Measurements from ENCODE around the gene PCAT6.
"Not testable (repeated sequence)": the region's sequence is repeated elsewhere in the genome, so short reads cannot be mapped to it uniquely, and the experiment has no call there.

The PCAT6 gene

DNA sequence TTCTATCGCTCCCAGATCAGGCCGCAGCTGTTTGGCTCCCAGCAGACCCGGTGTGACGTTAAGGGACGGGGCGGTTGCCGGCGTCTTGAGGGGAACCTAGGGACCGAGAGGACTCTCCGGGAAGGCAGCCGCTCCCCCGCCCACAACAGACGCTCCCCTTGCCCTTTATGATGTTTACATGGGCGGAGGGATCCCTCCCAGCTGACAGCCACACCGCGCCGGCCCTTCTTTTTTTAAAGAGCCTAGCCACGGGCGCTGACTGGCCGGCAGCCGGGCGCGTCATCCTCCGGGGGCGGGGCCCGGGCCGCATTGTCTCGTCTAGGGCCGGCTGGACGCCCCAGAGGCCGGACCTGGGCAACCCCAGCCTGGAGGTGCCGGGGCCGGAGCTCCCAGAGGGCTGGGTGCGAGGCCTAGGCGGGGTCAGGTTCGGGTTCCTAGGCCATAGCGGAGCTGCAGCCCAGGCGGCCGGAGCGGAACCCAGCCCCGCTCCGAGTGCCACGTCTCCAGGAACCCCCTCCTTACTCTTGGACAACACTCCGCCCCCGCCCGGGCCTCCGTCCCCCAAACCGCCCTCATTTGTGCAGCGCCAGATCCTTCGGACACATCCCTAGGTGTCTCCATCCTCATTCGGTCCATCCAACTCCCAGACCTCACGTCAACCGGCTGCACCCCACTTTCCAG, at the start of gene PCAT6:
PCAT6 (plus strand) TSS at position 340 of the 681 bp plus-strand sequence.
- peak; percentile 63 for DNase-seq

GRCh38 chr1:202762019-202762418, 48.7 kb upstream of the PCAT6 start:
- DNase-seq, result no peak

GRCh38 chr1:202765721-202766120, 45.0 kb upstream of the PCAT6 start:
- DNase-seq, result no peak

DNA sequence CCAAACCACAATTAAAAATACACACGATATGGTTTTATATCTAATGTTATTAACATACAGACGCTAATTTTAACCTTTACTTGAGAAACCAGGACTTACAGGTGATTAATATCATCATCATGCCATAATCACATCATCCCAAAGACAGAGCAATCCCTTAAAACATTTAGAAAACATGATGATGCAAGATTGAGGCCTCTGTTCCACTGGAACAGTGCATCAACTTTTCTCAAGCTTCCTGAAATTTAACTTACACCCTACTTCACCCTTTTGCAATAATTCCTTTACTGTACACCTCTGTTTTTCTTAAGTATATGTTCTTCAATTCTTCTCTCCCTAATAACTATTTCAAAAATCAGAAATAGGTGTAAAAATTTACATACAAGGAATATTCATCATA, 40.6 kb upstream of the PCAT6 start:
- no peak for DNase-seq

GRCh38 chr1:202781180-202781579, 29.6 kb upstream of the PCAT6 start:
- no peak for DNase-seq

DNA sequence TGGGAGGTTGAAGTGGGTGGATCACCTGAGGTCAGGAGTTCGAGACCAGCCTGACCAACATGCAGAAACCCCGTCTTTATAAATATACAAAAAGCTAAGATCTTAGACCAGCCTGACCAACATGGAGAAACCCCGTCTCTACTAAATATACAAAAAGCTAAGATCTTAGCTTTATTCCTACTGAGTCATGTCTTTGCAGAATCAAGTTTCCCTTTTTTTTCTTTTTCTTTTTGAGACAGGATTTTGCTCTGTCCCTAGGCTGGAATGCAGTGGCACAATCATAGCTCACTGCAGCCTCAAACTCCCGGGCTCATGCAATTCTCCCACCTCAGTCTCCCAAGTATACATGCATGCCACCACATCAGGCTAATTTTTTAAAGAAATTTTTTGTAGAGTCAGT, 23.9 kb upstream of the PCAT6 start:
- DNase-seq, result no peak

GRCh38 chr1:202788800-202789199, 22.0 kb upstream of the PCAT6 start:
- no peak for DNase-seq

DNA sequence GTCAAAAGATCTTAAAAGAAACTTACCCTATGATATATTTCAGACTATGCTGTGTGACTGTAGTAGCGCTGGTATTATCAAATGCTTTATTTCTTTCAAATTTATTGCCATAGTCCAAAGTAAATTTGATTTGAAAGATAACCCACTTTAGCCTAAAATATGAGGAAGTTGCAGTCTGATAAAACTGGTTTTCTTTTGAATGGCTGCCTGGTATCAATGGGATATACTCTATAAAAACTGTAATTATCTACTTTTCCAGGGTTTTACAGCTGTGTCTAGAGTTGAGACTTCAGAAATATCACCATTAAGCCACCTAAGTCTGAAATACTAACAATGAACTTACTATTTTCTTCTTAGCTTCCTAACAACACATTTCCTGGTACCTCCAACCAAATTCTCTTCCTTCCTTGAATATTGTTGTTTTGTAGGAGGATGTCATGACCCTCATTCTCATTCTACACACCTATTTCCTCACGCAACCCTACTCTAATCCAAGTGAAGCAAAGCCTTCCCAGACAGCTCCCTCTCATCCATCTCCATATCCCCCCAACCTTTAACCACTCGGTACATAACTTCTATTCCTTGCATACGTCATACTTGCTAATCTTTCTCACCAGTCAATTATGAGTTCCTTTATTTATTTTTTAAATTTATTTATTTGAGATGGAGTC, 19.5 kb upstream of the PCAT6 start:
- no peak for DNase-seq

DNA sequence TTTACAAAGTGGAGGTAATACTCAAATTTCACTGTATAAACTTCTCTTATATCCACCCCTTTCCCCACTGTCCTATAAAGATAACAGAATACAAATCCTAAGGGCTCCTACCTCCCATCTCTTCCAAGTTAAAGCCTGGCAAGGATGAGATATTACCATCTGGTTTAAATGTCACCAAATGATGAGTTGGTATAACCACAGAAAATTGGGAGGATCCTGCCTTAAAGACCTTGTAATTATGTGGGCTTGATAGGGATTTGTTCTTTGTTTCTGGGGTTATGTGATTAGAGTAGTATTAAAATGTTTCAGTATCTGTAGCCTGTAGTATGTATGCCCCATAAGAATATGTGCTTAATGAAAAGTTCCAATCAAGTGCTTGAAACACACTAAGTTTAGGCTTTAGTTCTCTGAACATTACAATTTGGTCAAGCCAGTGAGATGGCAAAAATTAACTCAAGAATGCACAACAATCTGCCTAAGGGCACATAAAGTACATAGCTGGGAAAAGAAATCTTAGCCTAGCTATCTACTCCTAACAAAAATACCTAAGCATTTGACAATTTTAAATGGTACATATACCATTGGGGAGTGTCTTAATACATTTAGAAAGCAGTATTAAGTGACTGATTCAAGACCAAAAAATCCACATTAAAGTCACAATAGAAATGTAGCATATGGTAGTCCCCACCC, 16.6 kb upstream of the PCAT6 start:
- no peak for DNase-seq

DNA sequence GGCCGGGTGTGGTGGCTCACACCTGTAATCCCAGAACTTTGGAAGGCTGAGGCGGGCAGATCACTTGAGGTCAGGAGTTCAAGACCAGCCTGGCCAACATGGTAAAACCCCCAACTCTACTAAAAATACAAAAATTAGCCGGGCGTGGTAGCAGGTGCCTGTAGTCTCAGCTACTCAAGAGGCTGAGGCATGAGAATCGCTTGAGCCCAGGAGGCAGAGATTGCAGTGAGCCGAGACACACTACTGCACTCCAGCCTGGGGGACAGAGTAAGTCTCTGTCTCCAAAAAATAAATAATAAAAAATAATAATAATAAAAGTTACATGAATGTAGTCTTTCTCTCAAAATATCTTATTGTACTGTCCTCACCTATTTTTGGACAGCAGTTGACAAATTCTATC, 15.8 kb upstream of the PCAT6 start:
- not testable (repeated sequence) for DNase-seq

- no peak for DNase-seq
Observed at GRCh38 chr1:202796670-202797069, 14.1 kb upstream of the PCAT6 start.

DNA sequence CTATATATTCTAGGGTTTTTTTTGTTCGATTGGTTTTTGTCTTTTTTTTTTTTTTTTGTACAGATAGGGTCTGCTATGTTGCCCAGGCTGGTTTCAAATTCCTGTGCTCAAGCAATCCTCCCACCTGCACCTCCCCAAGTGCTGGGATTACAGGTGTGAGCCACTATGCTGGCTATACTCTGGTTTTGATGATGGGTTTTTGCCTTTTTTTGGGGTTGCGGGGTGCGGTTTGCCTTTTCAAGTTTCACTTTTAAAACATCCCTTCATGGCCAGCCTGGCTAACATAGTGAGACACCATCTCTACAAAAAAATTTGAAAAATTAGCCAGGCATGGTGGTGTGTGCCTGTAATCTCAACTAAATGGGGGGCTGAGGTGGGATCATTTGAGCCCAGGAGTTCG, 12.5 kb upstream of the PCAT6 start:
- DNase-seq, result no peak

DNA sequence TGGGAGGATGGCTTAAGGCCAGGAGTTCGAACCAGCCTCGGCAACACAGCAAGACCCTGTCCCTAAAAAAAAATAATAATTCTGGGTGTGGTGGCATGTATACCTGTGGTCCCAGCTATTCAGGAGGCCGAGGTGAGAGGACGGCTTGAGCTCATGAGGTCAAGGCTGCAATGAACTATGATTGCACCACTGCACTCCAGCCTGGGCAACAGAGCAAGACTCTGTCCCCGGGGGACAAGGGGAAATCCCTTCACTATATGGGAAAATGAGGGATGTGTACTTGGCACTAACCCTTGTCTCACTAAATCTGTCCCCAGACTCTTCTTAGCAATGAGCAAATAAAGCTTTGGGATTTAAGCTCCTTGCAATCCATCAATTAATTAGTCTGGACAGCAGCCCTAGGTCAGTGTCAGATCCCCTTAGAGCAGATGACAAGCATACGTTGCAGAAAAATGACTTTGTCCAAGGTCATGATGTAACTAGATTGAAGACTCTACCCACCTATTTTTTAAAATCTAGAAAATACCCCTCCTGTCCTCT, 11.9 kb upstream of the PCAT6 start:
- no peak for DNase-seq

- no peak for DNase-seq
Observed at GRCh38 chr1:202800742-202801141, 10.0 kb upstream of the PCAT6 start.

DNA sequence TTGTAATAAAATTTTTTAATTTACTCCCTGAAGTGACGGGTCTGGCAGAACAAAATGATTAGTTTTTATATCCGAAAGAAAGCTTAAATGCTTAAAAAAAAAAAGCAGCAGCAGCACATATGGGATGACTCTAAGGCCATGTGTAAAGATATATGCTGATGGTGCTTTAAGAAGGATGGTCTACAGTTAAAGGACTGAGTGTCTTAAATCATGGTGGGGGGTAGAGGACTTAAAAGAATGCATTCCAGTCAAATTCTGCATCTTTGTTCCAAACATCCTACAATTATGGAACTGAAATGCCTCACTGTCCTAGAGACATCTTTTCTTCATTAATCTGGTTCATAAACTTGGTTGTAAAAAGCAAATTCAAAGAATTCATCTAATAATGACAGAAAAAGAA, 9.6 kb upstream of the PCAT6 start:
- DNase-seq, result no peak

DNA sequence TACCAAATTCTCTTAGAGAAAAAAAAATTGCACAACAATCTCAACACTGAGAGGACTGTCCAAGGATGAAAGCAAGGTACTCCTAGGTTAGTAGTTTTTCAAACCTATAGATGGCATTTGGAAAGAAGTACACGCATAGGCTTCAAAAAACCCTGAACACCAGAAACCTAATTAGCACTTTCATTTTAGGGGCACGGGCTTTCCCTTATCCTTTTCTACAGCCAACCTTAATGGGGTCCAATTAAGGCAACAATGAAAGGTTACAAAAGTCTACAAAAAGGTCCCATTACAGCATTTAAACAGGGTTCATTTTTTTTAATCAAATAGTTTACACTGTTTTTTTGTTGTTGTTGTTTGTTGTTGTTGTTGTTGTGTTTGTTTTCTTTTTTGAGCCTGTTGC, 8.7 kb upstream of the PCAT6 start:
- no peak for DNase-seq

GRCh38 chr1:202802998-202803932, 7.5 kb upstream of the PCAT6 start:
- DNase-seq, result no peak

DNA sequence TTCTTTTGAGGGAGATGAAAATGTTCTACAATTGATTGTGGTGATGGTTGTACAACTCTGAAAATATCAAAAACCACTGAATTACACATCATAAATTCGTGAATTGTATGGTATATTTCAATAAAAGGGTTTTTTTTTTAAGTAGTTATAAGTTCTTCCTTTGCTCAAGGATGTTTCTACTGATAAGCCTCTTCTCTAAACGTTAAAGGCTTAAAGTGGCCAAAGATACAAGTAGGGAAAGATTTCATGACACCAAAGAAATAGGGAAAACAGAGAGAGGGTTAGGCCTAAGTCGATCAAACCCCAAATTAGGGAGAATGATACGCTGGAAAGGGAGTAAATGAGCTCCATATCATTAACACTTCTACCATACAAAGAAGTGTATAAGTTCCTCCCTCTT, 6.6 kb upstream of the PCAT6 start:
- no peak for DNase-seq

DNA sequence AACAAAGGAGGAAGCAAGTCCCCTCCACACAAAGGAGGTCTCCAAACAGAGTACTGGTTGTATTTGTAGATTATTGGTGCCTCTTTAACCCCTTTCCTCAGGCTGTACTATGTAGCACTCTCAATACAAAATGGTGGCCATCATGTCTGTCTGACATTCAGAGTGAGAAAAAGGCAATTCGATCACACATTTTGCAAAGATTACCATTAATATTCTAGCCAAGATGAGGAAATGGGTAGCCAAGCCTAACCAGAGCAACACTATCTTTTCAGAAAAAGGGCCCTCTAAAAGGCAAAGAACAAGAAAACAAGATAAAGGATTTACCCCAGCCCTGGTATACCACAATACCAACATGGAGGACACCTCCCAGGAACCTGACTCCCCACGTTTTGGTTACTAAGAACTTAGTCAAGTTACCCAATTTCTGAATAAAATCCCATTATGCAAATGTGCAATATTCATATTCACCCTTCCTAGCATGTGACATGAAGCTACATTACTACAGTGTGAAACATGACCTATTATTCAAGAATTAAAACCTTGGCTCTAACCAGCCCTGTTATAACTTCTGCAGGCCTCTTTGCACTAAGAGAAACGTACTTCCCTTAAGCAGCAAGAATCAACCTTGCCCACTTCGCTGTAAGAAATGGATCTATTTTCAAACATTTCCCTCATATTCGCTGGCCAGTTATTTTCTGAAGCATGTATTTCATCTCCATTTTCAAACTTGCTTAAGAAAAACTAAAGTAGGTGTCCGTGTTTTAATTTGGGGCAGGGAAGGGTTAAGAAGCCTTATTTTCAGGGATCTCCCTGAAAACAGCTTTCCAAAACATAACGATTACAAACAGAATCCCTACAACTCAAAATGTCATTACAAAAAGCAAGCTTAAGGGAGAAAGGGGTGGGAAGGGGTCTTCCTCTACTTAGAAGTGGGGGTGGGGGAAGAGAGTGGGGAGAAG, 4.6 kb upstream of the PCAT6 start:
- no peak for DNase-seq

- no peak for DNase-seq
Observed at GRCh38 chr1:202806845-202807450, 3.8 kb upstream of the PCAT6 start.

GRCh38 chr1:202807451-202807925, 3.3 kb upstream of the PCAT6 start:
- no peak for DNase-seq
